GM23338 (cell line): ENCODE measurements around the gene SLC10A3. TPM values are rescaled to one million over a fixed set of nuclear protein-coding genes. Genes with fewer than 3 reads are reported as not detected.

Source experiments
- ATAC-seq: fragments of 200-7000 bp; cut with Tn5 transposase; 3 replicates; pipeline ENCODE4 v1.9.1; 2020
- DNase-seq: peaks from one replicate; pipeline ENCODE4 v3.0.0-alpha.2; 2015; ENCODE audit warnings: low spot score
- H2AFZ ChIP-seq: fragments of 200-600 bp; sonication (generic); 2 replicates; pipeline ENCODE4 v1.8.0; 2016; ENCODE audit warnings: antibody characterized with exemption, mild to moderate bottlenecking, moderate library complexity
- H3F3A ChIP-seq: fragments of 200-600 bp; sonication (generic); replicated peaks from 2 replicates; pipeline ENCODE4 v1.8.0; 2017; ENCODE audit warnings: antibody characterized with exemption, mixed run types, low read depth
- H3K27ac ChIP-seq: fragments of 200-600 bp; sonication (generic); 2 replicates; pipeline ENCODE4 v1.6.1; 2016; ENCODE audit warnings: low read depth
- H3K27me3 ChIP-seq: fragments of 200-600 bp; sonication (generic); 2 replicates; pipeline ENCODE4 v1.8.0; 2016; ENCODE audit warnings: mild to moderate bottlenecking, mixed run types, moderate library complexity; ENCODE audit not compliant: insufficient read depth
- H3K36me3 ChIP-seq: fragments of 200-600 bp; sonication (generic); 2 replicates; pipeline ENCODE4 v1.8.0; 2016; ENCODE audit warnings: mild to moderate bottlenecking; ENCODE audit not compliant: insufficient read depth
- H3K4me1 ChIP-seq: fragments of 200-600 bp; sonication (generic); 2 replicates; pipeline ENCODE4 v1.8.0; 2016; ENCODE audit warnings: mild to moderate bottlenecking, moderate library complexity; ENCODE audit not compliant: insufficient read depth
- H3K4me2 ChIP-seq: fragments of 200-600 bp; sonication (generic); 2 replicates; pipeline ENCODE4 v1.7.1; 2017; ENCODE audit warnings: mixed run types
- H3K4me3 ChIP-seq: fragments of 200-600 bp; sonication (generic); 2 replicates; pipeline ENCODE4 v1.6.1; 2016; ENCODE audit warnings: mixed run types
- H3K79me2 ChIP-seq: fragments of 200-600 bp; sonication (generic); replicated peaks from 2 replicates; pipeline ENCODE4 v1.8.0; 2017; ENCODE audit warnings: mild to moderate bottlenecking; ENCODE audit not compliant: insufficient read depth
- H3K9me2 ChIP-seq: fragments of 200-600 bp; sonication (generic); 2 replicates; pipeline ENCODE4 v1.8.0; 2017; ENCODE audit not compliant: insufficient read depth
- H4K20me1 ChIP-seq: fragments of 200-600 bp; sonication (generic); replicated peaks from 2 replicates; pipeline ENCODE4 v1.8.0; 2017; ENCODE audit warnings: mild to moderate bottlenecking; ENCODE audit not compliant: insufficient read depth
- H3K27ac Mint-ChIP-seq: 2 replicates; pipeline ENCODE4 v1.8.0; 2020; ENCODE audit warnings: inconsistent platforms, mild to moderate bottlenecking, moderate library complexity, mixed read lengths
- H3K27me3 Mint-ChIP-seq: 3 replicates; pipeline ENCODE4 v1.8.0; 2022; ENCODE audit warnings: low read depth, mild to moderate bottlenecking, moderate library complexity, mixed read lengths, inconsistent platforms; ENCODE audit not compliant: insufficient read depth, poor library complexity
- H3K36me3 Mint-ChIP-seq: 3 replicates; pipeline ENCODE4 v1.8.0; 2021; ENCODE audit warnings: low read depth, mild to moderate bottlenecking, inconsistent platforms, moderate library complexity, mixed read lengths
- H3K4me1 Mint-ChIP-seq: 3 replicates; pipeline ENCODE4 v1.8.0; 2020; ENCODE audit warnings: mild to moderate bottlenecking, inconsistent platforms, mixed read lengths
- H3K4me3 Mint-ChIP-seq: 3 replicates; pipeline ENCODE4 v1.8.0; 2021; ENCODE audit warnings: moderate library complexity, mild to moderate bottlenecking, inconsistent platforms, mixed read lengths
- H3K9me3 Mint-ChIP-seq: 3 replicates; pipeline ENCODE4 v1.8.0; 2020; ENCODE audit warnings: moderate library complexity, mild to moderate bottlenecking, inconsistent platforms, mixed read lengths
- CREB1 ChIP-seq: fragments of 250-450 bp; sonication (Bioruptor Pico); IDR thresholded peaks from 2 replicates; pipeline ENCODE4 v1.5.0; 2020; ENCODE audit warnings: low read depth, mild to moderate bottlenecking, moderate library complexity
- CTCF ChIP-seq, 2 experiments: fragments of 200-600 bp in 1 of 2; sonication (generic) in 1 of 2; conservative IDR thresholded peaks; 2 replicates each; pipeline versions ENCODE4 v1.5.1 to v1.6.1; 2016 to 2017; ENCODE audit warnings: antibody characterized with exemption in 2 of 2, low read depth in 2 of 2, mild to moderate bottlenecking in 2 of 2, moderate library complexity in 1 of 2
- ETS1 ChIP-seq: IDR thresholded peaks from 2 replicates; pipeline ENCODE4 v1.6.1; 2016; ENCODE audit warnings: antibody characterized with exemption
- EZH2 ChIP-seq: fragments of 200-600 bp; sonication (generic); IDR thresholded peaks from one replicate; pipeline ENCODE4 v1.8.0; 2017; ENCODE audit warnings: antibody characterized with exemption, mild to moderate bottlenecking, low read depth; ENCODE audit not compliant: unreplicated experiment
- EZH2phosphoT487 ChIP-seq: fragments of 200-600 bp; sonication (generic); IDR thresholded peaks from one replicate; pipeline ENCODE4 v1.8.1; 2018; ENCODE audit warnings: antibody characterized with exemption; ENCODE audit not compliant: unreplicated experiment
- JUNB ChIP-seq: IDR thresholded peaks from one replicate; pipeline ENCODE4 v1.6.1; 2016; ENCODE audit warnings: antibody characterized with exemption; ENCODE audit not compliant: unreplicated experiment
- NANOG ChIP-seq: IDR thresholded peaks from 2 replicates; pipeline ENCODE4 v1.6.1; 2016; ENCODE audit warnings: antibody characterized with exemption, borderline replicate concordance
- POLR2AphosphoS5 ChIP-seq: IDR thresholded peaks from 2 replicates; pipeline ENCODE4 v1.6.1; 2016; ENCODE audit warnings: antibody characterized with exemption, low read depth
- REST ChIP-seq: IDR thresholded peaks from one replicate; pipeline ENCODE4 v1.6.1; 2018; ENCODE audit warnings: antibody characterized with exemption; ENCODE audit not compliant: unreplicated experiment
- STAT1 ChIP-seq: IDR thresholded peaks from one replicate; pipeline ENCODE4 v1.6.1; 2016; ENCODE audit warnings: antibody characterized with exemption; ENCODE audit not compliant: unreplicated experiment
- ZNF114 ChIP-seq: fragments of 250-450 bp; sonication (Bioruptor Pico); IDR thresholded peaks from 2 replicates; pipeline ENCODE4 v1.5.0; 2020; ENCODE audit warnings: mild to moderate bottlenecking, moderate library complexity
- ZNF331 ChIP-seq: fragments of 250-450 bp; sonication (Bioruptor Pico); IDR thresholded peaks from 2 replicates; pipeline ENCODE4 v1.5.0; 2020; ENCODE audit warnings: low read depth, mild to moderate bottlenecking, moderate library complexity
- ZNF462 ChIP-seq: fragments of 250-450 bp; sonication (Bioruptor Pico); IDR thresholded peaks from 2 replicates; pipeline ENCODE4 v1.5.0; 2020; ENCODE audit warnings: mild to moderate bottlenecking, moderate library complexity
- polyA plus RNA-seq: library from polyadenylated mRNA; unstranded; fragments of >200 nt; fragmentation: Nextera tagmentation; extraction: Ambion mirVana; gene quantifications from 2 replicates; pipeline ENCODE4 v1.2.1, GENCODE V29; 2016
- total RNA-seq: library from RNA; depleted of rRNA; stranded (reverse); fragments of >200 nt; shearing (Covaris generic); gene quantifications from 2 replicates; pipeline ENCODE4 v1.2.3, GENCODE V29; 2014

SLC10A3 gene
- total and polyA plus RNA-seq, 2 experiments from 2014 or later = 7.6 to 17.6 TPM

- Mint-ChIP-seq H3K9me3 (no peaks in the 10 kb centered on the region), H3K4me3 (no peak overlapping the region), H3K27ac (no peak overlapping the region), H3K36me3 (peaks cover 24% of the 10 kb centered on the region; the same call in 2 of the 3 replicates), H3K27me3 (peaks cover 7% of the 10 kb centered on the region), H3K4me1 (peaks cover 16% of the 10 kb centered on the region)
- ATAC-seq = no peak
- TF ChIP-seq EZH2phosphoT487 (no peak), STAT1 (no peak), POLR2AphosphoS5 (no peak), REST (no peak), EZH2 (no peak), CREB1 (CRISPR knock-in tag) (no peak), ZNF114 (no peak), CTCF (conservative IDR thresholded peaks at IDR 0.05; ENCODE audit: low read depth in 2 of 2) (no peak), NANOG (no peak), ETS1 (no peak), ZNF462 (CRISPR knock-in tag) (no peak), JUNB (no peak), ZNF331 (CRISPR knock-in tag) (no peak)
- Histone ChIP-seq H3K4me1 (0 out of 2 replicates have a peak, but pooled peaks cover 3% of the 10 kb centered on the region), H3K27me3 (no peaks in the 10 kb centered on the region), H3K4me2 (no peak overlapping the region), H3K27ac (no peak overlapping the region), H4K20me1 (no peaks in the 10 kb centered on the region), H3F3A (no peaks in the 10 kb centered on the region), H3K9me2 (no peaks in the 10 kb centered on the region), H3K36me3 (no peaks in the 10 kb centered on the region), H3K79me2 (peaks cover 13% of the 10 kb centered on the region), H2AFZ (no peak overlapping the region), H3K4me3 (no peak overlapping the region)
- DNase-seq = no peak
These were observed 50.6 kb downstream of the SLC10A3 start for GRCh38 chrX:154439841-154440240.
